HG02759 (cell line): ENCODE measurements around the gene CLEC19A.

Experiments
- ATAC-seq: cut with Tn5 transposase; IDR thresholded peaks from one replicate; pipeline ENCODE4 v1.9.1; 2021; ENCODE audit warnings: mild to moderate bottlenecking, moderate library complexity; ENCODE audit not compliant: unreplicated experiment

The CLEC19A gene

GRCh38 chr16:19285431-19285830 is at the start of gene CLEC19A:
TSS of gene CLEC19A (plus strand) at chr16:19285731. CDS start at chr16:19285852, 121 bp downstream.
- no peak for ATAC-seq

GRCh38 chr16:19235886-19236285 is 49.6 kb upstream of the CLEC19A start:
- no peak for ATAC-seq

- no peak for ATAC-seq
Observed at GRCh38 chr16:19236561-19237209, 48.8 kb upstream of the CLEC19A start.

- no peak for ATAC-seq
Observed at GRCh38 chr16:19238406-19238805, 47.1 kb upstream of the CLEC19A start.

DNA sequence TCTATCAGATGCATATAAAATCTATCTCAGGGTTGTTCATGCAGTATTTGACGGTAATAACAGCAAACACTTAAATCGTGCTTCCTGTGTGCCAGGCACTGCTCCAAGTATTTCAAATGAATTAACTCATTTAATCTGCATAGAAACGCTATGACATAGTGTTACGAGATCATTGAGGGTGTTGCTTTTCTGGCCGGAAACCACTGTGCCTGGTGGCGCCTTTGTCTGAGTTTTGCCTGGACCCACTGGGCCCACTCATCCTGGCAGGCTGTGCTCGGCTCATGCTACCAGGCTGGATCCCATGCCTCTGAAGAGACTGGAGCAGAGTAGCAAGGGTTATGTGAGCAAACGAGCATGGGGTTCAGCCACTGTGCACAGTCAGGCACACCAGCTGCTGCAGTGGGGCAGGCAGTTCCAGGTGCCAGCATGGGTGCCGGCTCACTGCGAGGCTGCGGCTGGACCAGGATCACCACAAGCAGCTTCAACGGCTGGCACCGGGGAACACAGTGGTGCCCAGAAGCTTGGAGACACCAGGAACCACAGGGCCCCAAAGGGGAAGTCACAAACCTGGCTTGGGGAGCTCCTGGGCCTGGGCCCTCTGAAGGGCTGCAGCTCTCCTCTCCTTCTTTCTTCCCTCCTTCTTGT is 45.9 kb upstream of the CLEC19A start:
- no peak for ATAC-seq

DNA sequence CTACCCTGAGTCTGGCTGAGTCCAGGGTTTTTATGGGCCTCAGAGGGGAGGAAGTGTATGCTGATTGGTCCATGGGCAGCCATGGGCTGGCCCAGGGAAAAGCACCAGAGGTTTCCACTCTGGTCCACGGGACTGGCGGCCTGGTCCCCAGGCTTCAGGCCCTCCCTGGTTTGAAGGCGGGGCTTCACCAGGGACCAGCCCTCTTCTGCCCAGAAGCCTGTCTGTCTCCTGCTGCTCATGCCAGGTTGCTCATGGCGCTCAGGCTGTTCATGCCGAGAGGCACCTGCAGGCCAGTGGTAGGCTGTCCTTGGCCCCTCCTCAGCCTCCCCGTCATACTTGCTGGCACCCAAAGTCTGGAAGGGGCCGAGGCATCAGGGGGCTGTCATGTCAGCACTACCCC is 45.0 kb upstream of the CLEC19A start:
- no peak for ATAC-seq

DNA sequence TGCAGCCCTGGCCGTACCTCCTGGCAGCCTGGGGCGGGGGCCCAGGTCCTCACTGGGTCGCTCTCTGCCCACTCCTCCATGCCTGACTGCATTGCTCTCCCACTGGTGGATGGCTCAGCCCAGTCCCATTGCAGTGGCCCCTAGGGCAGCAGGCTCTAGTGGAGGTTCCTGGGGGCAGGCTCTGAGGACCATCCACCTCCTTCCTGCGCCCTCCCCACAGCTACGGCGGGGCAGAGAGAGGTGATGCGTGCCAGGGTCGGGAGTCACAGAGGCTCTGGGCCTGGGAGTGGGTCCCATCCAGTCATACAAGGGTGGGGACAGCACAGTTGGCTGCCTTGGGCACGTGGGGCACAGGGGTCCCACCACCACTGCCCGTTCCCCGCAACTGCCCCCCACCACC is 44.0 kb upstream of the CLEC19A start:
- no peak for ATAC-seq

GRCh38 chr16:19242186-19242585 is 43.3 kb upstream of the CLEC19A start:
- no peak for ATAC-seq

DNA sequence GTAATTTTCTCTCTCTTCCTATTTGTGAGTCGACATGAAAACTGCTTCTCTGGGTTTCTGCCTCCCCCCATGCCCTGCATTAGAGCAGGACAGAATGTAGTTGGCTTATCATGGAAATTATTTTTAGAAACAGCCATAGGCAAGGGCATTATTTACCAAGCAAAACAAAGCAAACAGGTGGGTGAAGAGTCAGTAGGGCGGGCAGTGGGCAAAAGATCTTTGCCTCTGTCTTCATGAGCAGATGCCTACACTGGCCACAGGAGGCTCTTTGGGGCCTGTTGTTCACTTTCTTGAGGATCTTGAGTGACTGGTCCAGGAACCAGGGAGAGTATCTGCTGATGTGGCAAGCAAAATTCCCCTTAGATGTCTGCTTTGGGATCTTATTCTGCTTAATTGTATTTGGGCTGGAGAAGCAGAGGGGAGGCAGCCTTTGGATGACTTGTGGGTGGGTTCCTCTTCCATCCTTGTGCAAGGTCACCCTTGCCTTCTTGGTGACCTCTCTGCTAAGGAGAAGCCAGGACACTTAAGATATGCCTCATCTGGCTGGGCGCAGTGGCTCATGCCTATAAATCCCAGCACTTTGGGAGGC is 42.5 kb upstream of the CLEC19A start:
- ATAC-seq, result no peak

DNA sequence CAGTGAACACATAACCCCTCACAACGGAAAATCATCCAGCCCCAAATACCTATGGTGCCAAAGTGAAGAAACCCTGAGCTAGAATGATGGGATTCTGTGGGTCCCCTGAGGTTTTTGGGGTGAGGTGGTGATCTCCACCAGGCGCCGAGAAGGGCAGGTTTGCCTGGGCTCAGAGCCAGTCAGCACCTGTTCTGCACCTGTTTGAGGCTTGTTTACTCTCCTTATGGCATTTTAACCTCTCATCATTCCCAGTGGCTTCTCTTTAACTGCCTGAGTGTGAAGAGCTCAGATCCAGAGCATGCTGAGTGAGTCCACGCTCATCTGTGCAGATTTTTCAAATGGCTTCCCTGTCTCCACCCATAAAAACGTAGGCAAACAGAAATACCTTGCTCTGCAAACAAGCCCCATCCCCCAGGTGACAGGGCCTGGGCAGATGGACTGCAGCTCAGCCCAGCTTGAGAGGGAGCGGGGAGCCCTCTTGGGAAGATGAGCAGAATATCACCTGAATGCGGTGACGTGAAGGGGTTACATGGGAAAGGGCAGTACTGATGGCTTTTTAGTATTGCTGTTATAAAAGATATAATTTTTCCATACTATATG is 40.1 kb upstream of the CLEC19A start:
- ATAC-seq, result no peak

- ATAC-seq, result no peak
Observed at GRCh38 chr16:19252904-19253303, 32.6 kb upstream of the CLEC19A start.

- ATAC-seq, result no peak
Observed at GRCh38 chr16:19254611-19255010, 30.9 kb upstream of the CLEC19A start.

DNA sequence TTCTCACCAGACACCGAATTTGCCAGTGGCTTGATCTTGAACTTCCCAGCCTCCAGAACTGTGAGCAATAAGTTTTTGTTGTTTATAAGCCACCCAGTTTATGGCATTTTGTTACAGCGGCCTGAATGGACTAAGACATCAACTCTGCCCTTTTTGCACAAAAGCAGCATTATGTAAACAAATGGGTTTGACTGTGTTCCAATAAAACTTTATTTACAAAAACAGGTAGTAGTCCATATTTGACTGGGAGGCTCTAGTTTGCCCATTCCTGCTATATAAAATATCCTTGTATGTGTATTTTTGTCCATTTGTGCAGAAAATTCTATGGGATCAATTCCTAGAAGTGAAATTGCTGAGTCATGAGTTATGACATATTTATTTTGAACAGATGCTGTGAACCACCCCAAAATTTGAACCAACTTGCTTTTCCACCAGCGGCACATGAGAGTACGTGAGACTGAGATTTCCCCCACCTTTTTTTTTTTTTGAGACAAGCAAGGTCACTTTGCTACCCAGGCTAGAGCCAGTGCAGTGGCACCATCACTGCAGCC is 21.3 kb upstream of the CLEC19A start:
- ATAC-seq, result no peak

GRCh38 chr16:19265380-19265930 is 20.1 kb upstream of the CLEC19A start:
- no peak for ATAC-seq

DNA sequence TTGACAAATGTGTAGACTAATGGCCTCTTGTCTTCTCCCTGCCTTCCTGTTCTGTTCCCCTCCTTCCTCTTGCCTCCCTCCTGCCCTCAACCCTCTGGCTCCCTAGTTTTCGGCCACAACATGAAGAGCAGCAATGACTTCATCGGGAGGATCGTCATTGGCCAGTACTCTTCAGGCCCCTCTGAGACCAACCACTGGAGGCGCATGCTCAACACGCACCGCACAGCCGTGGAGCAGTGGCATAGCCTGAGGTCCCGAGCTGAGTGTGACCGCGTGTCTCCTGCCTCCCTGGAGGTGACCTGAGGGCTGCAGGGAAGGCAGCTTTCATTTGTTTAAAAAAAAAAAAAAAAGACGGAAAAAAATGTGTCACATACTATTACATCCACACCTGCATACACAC is 18.8 kb upstream of the CLEC19A start:
- ATAC-seq, result no peak

GRCh38 chr16:19269098-19269497 is 16.4 kb upstream of the CLEC19A start:
- ATAC-seq, result no peak

- ATAC-seq, result no peak
Observed at GRCh38 chr16:19274165-19274797, 11.2 kb upstream of the CLEC19A start.

- ATAC-seq, result no peak
Observed at GRCh38 chr16:19278403-19278802, 7.1 kb upstream of the CLEC19A start.

- ATAC-seq, result no peak
Observed at GRCh38 chr16:19281246-19281645, 4.3 kb upstream of the CLEC19A start.

DNA sequence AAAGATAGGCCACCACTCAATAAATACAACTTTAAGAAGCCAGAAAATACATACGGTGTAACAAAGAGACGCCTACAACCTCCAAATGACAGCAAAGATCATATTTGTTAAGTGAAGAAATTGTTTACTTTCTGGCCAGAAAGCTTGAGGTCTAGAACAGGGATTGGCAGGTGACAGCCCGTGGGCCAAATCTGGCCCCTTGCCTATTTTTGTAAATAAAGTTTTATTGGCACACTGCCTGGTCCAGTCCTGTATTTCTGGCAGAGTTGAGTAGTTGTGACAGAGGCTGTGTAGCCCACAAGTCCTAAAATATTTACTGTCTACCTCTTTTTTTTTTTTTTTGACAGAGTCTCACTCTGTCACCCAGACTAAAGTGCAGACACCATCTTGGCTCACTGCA is 3.4 kb upstream of the CLEC19A start:
- ATAC-seq, result no peak

DNA sequence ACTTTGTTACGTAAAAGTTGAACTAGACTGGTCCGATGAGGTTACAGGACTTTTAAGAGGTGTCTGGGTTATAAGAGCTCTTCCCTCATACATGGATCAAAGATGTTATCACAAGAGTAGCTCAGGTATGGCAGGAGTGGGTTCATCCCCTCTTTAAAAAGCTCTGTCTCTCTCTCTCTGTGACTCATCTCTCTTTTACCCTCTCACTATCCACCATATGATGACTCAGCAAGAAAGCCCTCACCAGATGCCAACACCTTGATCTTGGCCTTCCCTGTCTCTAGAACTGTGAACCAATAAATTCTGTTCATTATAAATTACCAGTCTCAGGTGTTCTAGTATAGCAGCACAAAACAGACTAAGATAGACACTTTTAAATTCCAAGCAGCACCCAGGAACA is 1.9 kb upstream of the CLEC19A start:
- ATAC-seq, result no peak
